ENCODE data around the gene FHIT.
"Not testable (repeated sequence)": the region's sequence is repeated elsewhere in the genome, so short reads cannot be mapped to it uniquely, and the experiment has no call there.

Gene FHIT

GRCh38 chr3:61051666-61052065 lies 199.6 kb downstream of the FHIT start:
- DNase-seq: no peak

DNA sequence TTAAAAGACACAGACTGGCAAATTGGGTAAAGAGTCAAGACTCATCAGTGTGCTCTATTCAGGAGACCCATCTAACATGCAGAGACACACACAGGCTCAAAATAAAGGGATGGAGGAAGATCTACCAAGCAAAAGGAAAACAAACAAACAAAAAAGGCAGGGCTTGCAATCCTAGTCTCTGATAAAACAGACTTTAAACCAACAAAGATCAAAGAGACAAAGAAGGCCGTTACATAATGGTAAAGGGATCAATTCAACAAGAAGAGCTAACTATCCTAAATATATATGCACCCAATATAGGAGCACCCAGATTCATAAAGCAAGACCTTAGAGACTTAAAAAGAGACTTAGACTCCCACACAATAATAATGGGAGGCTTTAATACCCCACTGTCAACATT lies 206.1 kb downstream of the FHIT start:
- DNase-seq: not testable (repeated sequence)

DNA sequence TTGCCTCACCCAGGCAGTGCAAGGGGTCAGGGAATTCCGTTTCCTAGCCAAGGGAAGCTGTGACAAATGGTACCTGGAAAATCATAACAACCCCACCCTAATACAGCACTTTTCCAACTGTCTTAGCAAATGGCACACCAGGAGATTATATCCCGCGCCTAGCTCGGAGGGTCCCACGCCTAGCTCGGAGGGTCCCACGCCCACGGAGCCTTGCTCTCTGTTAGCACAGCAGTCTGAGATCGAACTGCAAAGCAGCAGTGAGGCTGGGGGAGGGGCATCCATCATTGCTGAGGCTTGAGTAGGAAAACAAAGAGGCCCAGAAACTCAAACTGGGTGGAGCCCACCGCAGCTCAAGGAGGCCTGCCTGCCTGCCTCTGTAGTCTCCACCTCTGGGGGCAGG lies 208.1 kb downstream of the FHIT start:
- no peak for DNase-seq

GRCh38 chr3:61040618-61041017 lies 210.6 kb downstream of the FHIT start:
- no peak for DNase-seq

GRCh38 chr3:61035573-61035972 lies 215.7 kb downstream of the FHIT start:
- DNase-seq: no peak

GRCh38 chr3:61032991-61033390 lies 218.3 kb downstream of the FHIT start:
- DNase-seq: no peak

DNA sequence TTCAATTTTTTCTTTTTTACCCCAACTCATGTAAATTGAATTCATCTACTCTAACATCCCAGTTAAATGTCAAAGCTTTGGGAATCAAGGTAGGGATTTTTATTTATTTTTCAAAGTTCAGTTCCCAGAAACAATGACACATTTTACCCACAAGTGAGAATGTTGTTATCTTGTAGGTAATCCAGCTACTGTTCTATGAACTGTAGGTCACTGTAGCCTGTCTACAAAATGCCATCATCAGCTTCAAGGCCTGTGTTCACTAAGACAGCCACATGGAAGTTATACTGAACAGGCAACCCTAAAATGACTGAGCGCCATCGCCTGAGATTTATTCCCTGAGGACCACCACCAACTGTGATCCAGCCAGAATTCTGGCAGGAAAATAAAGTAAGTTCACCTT lies 219.7 kb downstream of the FHIT start:
- DNase-seq: no peak

DNA sequence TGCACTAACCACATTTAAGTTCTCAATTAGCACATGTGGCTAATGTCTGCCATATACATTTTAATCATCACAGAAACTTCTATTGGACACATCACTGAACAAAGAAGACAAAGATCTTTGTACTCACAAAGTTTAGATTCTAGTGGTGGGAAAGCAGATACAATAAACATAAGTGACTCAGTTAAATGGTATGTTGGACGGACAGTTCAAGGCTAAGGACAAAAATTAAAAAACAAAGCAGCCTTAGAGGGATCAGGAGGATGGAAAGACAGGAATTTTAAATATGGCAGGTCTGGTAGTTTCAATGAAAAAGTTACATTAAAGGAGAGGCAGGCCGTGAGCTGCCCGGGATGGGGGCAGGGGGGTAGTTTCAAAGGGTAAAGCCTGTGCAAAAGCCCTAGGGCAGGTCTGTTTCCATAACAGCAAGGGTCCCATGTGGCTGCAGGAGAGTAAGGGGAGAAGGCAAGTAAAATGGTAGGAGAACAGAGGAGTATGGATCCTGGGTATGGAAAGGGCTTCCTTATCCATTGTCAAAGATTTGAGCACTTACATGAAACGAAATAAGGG lies 220.7 kb downstream of the FHIT start:
- DNase-seq: no peak

DNA sequence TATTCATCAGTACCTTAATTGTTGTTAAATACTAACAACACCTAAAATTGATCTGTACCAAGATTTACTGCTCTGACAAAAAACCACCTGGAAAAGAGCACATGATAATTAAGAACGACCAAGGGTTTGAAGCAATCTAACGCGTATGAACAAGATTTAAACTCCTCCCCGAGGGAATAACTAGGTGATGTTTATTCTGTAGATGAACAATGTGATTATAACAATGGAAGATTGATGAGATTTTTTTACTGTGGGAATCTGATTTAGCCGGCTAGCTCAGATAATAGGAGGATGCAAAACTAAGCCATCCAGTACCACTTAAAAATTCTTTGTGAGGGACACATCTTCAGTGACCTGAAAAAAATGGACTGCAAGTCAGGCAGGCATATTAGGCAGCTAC lies 222.1 kb downstream of the FHIT start:
- no peak for DNase-seq

- DNase-seq: no peak
Observed at GRCh38 chr3:61018807-61019206, 232.4 kb downstream of the FHIT start.

DNA sequence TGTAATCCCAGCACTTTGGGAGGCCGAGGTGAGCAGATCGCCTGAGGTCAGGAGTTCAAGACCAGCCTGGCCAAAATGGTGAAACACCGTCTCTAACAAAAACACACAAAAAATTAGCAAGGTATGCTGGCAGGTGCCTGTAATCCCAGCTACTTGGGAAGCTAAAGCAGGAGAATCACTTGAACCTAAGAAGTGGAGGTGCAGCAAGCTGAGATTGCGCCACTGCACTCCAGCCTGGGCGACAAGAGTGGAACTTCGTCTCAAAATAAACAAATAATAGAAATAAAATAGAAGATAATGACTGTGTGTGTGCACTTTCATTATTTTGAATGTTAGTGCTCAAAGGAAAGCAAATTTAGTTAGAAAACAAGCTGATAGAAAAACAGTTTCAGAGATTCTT lies 234.2 kb downstream of the FHIT start:
- DNase-seq: not testable (repeated sequence)

DNA sequence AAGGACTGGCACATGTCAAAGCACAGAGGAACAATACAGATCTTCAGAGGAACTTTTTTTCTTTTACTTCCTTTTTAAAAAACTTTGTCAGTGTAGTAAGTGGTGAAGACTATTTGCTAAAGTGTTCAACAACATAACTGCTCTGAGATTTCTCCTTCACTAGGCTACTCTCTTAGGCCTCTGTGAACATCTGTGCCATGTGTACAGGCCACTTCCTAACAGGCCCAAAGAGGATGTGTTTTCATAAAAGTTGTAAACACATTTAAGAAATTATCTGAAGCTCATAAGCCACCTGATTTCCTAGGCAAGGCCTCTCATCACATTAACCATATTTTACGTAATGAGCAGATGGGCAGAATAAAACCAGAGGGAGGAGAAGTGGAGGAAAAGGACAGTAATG lies 235.4 kb downstream of the FHIT start:
- no peak for DNase-seq

DNA sequence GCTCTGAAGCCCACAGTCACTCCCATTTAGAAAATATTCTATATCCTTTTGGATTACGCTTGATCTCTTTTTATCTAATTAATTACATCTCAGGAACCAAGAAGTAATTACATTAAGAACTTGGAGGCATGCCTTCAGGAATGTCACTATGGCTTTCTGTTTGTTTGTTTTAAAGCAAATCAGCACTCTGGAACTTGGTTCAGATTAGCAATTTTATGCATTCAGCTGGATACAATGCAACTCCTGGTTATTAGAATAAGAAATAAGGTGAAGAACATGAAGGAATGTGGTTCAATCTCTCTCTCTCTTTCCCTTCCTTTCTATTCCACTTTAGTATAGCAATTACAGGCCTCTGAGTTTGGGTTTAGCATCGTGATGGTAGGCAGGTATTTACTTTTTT lies 235.8 kb downstream of the FHIT start:
- no peak for DNase-seq

DNA sequence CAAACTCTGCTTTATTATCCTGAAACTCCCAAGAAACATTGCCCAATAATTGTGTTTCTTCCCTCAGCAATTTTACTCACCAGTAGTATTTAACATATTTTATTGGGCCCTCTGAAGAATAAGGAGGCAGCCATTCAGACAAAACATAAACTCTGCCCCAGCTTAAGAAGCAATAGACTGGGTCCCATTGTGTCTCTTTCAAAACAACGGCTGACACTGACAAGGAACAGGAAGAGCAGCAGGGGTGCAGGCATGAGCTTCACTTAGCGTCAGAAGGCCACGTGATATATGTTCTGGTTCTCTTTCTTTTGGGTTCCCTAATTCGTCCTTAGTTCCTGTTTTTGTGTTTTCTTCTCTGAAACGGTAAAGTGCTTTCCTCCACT lies 242.3 kb downstream of the FHIT start:
- DNase-seq: no peak

- DNase-seq: no peak
Observed at GRCh38 chr3:61008153-61008997, 242.9 kb downstream of the FHIT start.

DNA sequence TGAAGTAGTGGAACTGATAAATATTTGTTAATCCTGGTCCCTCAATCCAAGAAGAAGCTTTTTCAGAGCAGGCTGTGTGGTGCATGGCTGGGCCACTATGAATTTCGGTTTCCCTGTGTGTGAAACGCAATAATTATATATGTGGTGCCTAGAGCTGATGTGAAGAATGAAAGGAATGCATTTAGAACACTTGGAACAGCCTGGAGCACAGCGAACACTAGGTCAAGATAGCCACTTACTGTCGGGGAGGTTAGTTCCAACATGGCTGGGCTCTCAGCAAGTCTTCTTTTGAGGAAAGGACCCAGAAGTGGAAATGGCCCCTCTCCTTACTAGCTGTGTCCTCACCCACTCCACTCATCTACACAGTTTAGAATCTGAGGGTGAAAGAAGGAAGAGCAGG lies 245.7 kb downstream of the FHIT start:
- DNase-seq: no peak

- no peak for DNase-seq
Observed at GRCh38 chr3:60998858-60999257, 252.4 kb downstream of the FHIT start.

DNA sequence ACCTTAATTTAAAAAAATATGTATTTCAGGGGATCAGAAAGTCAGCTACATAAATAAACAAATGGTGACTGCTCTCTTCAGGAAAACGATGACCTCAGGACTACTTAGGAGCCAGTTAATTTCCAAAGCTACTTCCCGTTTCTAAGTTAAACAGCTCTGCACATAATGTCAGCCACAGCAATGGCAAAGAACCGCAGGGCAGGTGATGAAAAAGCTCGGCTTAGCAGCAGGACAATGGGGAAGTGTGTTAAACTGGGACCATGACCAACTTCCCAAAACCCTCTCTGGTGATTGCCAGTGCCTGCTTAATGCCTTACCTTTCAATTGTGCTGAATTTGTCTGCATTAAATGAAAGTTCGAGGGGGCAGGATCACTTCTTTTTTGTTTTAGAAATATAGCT lies 258.9 kb downstream of the FHIT start:
- DNase-seq: no peak

DNA sequence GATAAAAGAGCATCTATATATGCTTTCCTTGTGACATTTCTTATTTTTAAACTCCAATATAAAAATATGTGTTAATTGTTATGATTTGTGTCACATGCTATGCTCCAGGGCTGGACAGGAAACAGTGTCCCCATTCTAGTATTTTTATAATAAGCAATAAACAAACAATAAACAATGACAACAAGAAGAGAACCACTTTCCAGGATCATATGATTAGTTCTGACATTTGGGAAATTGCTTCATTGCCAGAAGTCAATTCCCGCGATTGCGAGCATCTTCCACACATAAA lies 260.9 kb downstream of the FHIT start:
- DNase-seq: no peak

DNA sequence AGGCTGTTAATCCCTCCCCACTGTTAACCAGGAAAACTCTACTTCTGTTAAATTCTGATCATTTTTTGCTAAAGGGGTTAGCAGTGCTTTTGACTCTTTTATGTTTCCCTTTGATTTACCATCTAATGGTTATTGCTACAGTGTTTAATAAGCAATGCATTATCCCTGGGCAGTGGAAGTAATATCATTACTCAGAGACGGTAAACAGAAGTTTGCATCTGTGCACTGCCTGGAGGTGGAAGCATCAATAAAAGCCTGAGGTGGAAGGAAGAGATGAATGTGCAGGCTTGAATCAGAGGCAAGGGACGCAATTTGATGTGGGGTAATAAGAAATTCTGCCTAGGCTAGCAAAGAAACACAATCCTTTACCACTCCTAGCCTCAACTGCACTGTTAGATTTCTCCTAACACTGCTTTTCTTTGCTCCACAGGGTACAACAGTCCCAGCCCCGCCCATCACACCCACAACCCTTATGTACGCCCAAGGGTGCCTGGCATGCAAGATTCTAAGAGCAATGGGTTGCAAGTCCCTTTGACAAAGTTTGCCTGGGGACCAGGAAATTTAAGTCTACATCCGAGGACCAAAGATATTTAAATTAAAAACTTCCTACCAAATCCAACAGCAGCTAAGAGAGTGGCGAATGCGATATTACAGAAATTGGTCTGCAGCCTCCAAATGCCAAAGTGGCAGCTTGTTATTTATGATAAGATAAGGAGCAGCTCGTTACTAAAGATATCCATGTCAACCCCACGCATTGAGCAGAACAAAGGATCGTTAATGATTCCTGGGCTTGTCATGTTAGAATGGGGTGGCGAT lies 261.4 kb downstream of the FHIT start:
- no peak for DNase-seq

- DNase-seq: not testable (repeated sequence)
Observed at GRCh38 chr3:60987191-60987590, 264.1 kb downstream of the FHIT start.

GRCh38 chr3:60986552-60986951 lies 264.7 kb downstream of the FHIT start:
- no peak for DNase-seq

GRCh38 chr3:60983906-60984305 lies 267.3 kb downstream of the FHIT start:
- DNase-seq: no peak

DNA sequence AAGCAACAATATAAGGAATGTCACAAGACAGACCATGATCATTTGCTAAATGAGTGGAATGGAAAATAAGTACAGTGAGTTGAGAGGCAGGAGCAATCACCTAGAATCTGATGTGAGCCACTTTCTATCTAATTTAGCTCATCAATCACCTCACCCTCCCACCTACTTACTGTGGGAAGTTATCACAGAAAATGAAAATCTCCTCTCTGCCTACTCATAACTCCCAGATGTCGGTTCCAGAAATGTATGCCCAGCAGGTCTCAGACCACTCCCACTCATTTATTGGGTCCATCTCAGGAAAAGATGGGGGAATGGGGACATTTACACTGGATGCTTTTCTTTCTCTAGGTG lies 270.9 kb downstream of the FHIT start:
- no peak for DNase-seq
